HT-29 (cell line): ENCODE measurements around the gene SND1. TPM values are rescaled to one million over a fixed set of nuclear protein-coding genes. Genes with fewer than 3 reads are reported as not detected.

Source experiments
- DNase-seq: peaks from one replicate; pipeline ENCODE4 v3.0.0-alpha.2; 2015; ENCODE audit warnings: low spot score
- total RNA-seq: library from RNA; depleted of rRNA; stranded (reverse); fragments of >200 nt; shearing (Covaris generic); gene quantifications from 2 replicates; pipeline ENCODE4 v1.2.3, GENCODE V29; 2014; rRNA removed

The SND1 gene
- 178 and 193 TPM in 2 replicates for total RNA-seq

- peak; percentile 99 for DNase-seq
Measured at GRCh38 chr7:127651556-127652332, at the start of gene SND1. SND1 (plus strand) TSS chr7:127652194; CDS start chr7:127652374, 180 bp downstream.

GRCh38 chr7:127608446-127608845, 43.5 kb upstream of the SND1 start:
- DNase-seq = no peak

DNA sequence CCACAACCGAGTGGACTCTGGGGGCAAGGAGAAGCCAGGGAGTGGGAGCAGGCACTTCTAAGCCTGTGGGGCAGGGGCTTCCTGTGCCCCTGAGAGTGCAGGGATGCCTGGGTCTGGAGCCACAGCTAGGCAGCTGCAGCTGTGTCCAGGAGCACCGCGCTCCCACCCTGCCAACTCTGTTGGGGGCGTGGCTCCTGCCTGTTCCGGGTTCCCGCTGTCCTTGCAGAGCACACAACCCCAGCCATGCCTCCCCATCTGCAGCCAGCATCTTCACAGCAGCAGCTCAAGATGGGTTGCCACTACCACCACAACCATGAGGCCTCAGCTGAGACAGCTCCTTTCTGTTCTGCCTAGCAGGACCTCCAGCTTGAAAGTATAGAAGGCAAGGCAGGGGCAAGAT, 42.7 kb upstream of the SND1 start:
- DNase-seq = no peak

- no peak for DNase-seq
Measured at GRCh38 chr7:127612263-127612662, 39.7 kb upstream of the SND1 start.

DNA sequence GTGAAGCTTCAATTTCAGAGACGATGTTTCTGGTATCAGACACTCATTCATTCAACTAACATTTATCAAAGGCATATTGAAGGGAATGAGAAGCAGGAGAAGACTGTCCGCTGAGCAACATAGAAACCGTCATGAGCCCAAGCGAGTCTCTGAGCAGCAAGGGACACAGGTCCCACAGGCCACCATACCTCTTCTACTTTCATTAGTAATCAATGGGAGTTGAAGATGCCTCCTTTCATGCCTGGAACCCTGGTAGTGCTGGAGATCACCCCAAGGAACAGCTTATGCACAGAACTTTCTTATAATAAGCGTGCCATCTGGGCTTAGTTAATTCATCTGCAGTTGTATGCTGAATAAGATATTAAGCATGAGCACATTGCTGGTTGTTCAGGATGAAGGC, 35.3 kb upstream of the SND1 start:
- DNase-seq = no peak

- no peak for DNase-seq
Measured at GRCh38 chr7:127618042-127618441, 34.0 kb upstream of the SND1 start, which contains the start of gene PAX4. PAX4 (minus strand) TSS chr7:127618142; CDS start chr7:127615928, 2,214 bp downstream.

- no peak for DNase-seq
Measured at GRCh38 chr7:127618775-127619174, 33.2 kb upstream of the SND1 start.

GRCh38 chr7:127619681-127620405, 32.2 kb upstream of the SND1 start:
- no peak for DNase-seq

DNA sequence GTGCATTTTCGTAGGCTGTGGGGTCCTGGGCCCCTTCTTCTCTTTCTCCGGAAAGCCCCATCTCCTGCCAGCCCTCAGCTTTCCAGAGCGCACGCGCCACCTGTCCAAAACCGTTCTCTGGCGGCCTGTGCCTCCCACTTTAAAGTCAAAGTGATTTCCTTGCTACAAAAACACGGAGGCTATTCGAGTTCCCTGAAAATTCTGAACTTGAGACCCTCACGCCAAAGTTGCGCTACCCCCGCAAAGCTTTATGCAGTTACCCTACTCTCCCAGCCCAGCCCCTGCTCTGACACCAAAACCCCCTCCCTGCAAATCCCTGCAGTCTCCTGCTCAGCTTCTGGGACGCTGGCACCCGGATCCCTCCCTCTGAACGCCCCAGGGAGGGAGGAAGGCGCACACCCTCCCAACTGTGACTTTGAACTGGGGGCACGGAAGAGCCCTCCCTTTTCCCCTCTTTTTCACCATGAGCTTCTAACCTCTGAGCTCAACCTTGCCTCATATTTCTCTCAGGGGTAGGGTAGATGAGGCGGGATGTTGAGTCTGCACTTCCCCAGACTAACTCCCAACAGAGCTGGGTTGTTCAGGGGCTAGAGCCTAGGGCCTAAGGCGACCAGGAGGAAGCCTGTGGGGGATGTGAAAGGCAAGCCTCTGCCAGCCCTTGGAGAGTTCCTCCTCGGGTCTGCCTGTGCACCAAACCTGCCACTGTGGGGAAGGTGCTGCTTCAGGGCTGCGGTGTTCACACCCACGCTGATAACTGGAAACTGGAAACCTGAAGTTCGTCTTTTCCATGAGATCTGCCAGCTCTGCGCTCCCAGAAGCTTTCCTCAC, 31.4 kb upstream of the SND1 start:
- no peak for DNase-seq

- DNase-seq = no peak
Measured at GRCh38 chr7:127625331-127625730, 26.7 kb upstream of the SND1 start.

GRCh38 chr7:127628445-127628844, 23.5 kb upstream of the SND1 start:
- no peak for DNase-seq

- peak; percentile 56 for DNase-seq
Measured at GRCh38 chr7:127629268-127629854, 22.6 kb upstream of the SND1 start.

GRCh38 chr7:127632276-127632910, 19.6 kb upstream of the SND1 start:
- no peak for DNase-seq

DNA sequence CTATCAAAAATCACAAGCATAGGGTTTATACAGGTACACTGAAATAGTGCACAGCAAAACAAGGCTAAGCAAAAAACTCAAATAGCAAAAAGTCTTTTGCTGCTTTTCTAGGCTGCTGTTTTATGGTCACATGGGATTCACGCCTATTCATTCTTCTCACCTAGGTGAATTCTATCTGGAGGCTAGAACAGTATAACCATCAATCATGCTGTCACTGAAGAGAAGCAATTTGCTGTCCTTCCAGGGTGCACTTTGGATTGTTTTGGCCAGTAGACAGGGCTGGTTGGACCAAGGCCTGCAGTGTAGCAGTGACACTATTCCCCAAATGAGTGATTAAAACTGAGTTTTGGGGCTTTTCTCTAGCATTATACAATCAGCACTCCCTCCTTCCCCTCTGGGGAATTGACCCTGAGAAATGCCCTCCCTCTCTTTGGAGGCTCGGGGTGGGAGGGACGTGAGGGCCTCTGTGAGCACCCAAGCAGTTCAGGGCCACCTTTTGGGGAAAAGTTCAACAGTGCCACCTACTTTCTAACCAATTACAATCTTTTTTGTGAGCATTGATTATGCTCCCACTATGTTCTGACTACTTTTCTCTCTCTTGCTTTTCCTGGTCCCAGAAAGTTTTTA, 16.2 kb upstream of the SND1 start:
- DNase-seq = no peak

DNA sequence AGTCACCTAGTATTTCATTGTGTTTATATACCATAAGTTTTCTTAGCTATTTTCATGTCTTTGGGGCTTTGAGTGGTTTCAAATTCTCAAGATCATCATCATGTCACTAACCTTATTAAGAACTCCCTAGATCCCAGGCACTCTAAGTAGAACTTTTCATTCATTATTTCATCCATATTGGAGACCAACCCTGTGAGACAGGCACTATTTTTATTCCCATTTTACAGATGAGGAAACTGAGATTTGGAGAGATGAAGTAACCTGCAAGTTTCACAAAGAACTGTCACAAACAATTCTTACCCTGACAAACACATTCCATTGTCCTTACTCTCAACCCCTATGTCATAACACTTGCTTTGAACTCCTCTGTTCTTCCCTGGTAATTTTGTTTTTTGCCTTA, 13.8 kb upstream of the SND1 start:
- DNase-seq = no peak

GRCh38 chr7:127644484-127644883, 7.5 kb upstream of the SND1 start:
- DNase-seq = no peak

DNA sequence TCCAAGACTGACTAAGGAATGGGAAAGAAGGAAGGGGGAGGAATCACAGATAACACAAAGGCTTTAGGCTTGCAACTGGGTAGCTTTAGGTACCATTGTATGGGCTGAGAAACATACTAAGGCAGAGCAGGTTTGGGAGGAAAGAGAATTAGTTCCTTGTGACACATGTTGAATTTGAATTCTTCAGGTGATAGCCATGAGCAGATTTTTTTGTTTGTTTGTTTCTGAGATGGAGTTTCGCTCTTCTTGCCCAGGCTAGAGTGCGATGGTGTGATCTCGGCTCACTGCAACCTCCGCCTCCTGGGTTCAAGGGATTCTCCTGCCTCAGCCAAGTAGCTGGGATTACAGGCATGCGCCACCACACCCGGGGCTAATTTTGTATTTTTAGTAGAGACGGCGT, 4.4 kb upstream of the SND1 start:
- no peak for DNase-seq

GRCh38 chr7:127648986-127649385, 3.0 kb upstream of the SND1 start:
- DNase-seq = no peak

DNA sequence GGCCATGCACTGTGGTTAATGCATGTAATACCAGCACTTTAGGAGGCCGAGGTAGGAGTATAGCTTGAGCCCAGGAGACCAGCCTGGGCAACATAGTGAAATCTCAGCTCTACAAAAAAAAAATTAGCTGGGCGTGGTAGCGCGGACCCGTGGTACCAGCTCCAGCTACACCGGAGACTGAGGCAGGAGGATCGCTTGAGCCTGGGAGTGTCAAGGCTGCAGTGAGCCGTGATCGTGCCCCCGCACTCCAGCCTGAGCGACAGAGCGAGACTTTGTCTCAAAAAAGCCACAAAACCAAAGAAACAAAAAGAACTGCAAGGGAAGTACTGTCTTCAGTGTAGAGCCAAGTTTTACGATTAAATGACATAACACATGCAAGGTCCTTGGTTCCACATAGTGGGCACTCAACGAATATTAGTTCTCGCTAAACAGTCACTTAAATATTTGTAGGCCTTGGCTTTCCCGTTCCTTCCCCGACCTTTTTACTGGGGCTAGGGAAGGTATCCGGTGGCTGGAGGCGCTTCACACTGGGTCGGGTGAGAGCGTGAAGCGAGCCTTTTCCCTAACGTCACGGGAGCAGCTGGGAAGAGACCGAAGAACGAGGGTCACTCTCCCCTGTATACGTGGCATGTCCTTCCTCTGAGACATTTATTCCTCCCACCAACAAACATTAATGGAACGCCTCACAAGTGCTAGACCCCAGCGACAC, 993 bp upstream of the SND1 start:
- DNase-seq = no peak
